ENCODE data around the gene NUCKS1. TPM values are rescaled to one million over a fixed set of nuclear protein-coding genes. Genes with fewer than 3 reads are reported as not detected.

The NUCKS1 gene
- total RNA-seq, 4 donors from 2014 or later, result 130 to 180 (median 138) TPM

DNA sequence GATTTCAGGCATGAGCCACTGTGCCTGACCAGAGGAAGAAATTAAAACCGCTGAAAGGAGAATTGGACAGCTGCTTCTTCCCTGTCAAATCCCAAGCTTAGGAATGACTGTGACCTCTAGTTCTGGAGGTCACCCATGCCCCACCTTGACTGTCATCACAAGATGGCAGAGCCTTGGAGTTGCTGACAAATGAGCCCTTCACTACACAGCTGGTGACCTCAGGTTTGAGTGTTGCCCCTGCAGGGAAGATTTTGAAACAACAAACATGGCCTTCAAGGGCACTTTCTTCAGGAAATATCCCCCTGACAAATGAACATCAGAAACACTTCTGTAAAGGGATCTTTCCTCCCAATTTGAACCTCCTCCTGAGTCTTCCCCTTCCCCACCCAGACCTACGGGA is 62.7 kb downstream of the NUCKS1 start:
- WGBS, 2 donors (ENCODE audit: low coverage in 1 of 2), result 40 to 75% methylated on average over 1 to 2 of the region's 2 CpGs
- Histone ChIP-seq H3K27ac (no peak overlapping the region), H3K36me3 (no peaks in the 10 kb centered on the region), H3K9me3 (no peaks in the 10 kb centered on the region), H3K27me3 (no peaks in the 10 kb centered on the region), H3K4me3 (no peak overlapping the region), H3K4me1 (no peaks in the 10 kb centered on the region)
- no peak for ATAC-seq
- TF ChIP-seq, protein P1, sequence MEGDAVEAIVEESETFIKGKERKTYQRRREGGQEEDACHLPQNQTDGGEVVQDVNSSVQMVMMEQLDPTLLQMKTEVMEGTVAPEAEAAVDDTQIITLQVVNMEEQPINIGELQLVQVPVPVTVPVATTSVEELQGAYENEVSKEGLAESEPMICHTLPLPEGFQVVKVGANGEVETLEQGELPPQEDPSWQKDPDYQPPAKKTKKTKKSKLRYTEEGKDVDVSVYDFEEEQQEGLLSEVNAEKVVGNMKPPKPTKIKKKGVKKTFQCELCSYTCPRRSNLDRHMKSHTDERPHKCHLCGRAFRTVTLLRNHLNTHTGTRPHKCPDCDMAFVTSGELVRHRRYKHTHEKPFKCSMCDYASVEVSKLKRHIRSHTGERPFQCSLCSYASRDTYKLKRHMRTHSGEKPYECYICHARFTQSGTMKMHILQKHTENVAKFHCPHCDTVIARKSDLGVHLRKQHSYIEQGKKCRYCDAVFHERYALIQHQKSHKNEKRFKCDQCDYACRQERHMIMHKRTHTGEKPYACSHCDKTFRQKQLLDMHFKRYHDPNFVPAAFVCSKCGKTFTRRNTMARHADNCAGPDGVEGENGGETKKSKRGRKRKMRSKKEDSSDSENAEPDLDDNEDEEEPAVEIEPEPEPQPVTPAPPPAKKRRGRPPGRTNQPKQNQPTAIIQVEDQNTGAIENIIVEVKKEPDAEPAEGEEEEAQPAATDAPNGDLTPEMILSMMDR (IDR thresholded peaks at IDR 0.05), result no peak
- TF ChIP-seq EP300 (IDR thresholded peaks at IDR 0.05), result no peak
- no peak for TF ChIP-seq POLR2A (IDR thresholded peaks at IDR 0.05)
- TF ChIP-seq POLR2AphosphoS5 (IDR thresholded peaks at IDR 0.05), result no peak

DNA sequence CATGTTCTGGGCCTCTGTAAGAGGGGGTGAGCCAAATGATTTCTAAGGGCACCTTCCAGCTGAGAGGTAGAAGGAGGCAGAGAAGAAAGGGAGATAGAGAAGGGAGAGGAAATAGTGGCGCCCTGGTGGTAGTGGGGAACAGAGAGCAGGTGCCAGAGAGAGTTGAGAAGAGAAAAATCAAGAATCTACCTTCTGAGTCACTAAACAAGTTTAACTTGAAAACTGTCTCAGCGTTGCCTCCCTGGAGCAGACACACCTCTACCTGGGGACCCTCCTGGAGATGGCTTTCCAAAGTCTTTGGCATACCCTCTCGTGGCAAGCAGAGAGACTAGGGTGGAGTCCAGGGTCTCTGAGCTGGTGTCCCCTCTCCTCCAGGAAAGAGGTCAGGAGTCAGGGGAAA is 68.6 kb downstream of the NUCKS1 start:
- 80 to 100% methylated on average over 1 to 2 of the region's 3 CpGs for WGBS, 2 donors (ENCODE audit: low coverage in 1 of 2)
- ATAC-seq, result no peak

DNA sequence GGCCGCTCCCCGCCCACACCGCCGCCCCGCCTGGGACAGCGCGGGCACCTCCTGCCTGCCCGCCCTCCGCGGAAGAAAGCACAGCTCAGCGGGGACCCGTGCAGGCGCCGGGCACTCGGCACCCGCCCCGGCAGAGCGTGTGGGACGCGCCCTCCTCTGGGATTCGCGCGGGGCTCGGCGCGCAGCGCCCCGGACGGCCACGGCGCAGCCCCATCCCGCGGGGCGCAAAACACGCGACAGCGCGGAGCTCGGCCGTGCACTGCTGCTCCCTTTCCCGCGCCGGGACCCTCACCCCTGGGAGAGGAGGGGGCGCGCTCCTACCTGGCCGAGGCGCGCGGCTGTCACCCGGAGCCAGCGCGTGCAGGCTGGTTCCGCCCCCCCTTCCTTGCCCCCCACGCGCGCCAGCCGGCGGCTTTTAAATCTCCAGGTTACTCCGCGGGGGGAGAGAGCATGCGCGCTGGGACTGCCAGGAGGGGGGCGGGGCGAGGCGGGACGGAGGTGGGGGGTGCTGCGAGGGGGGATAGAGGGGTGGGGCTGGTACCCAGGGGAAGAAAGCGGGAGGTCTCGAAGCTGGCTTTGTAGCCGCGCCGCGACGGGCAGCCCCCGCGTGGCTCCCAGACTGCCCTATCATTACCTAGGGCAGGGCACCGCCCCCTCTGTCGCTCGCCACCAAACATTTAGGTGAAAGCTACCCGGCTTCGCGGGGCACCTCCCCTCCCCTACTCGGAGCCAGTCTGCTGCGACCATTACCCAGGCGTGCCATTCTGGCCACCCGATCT is 69.7 kb downstream of the NUCKS1 start, which contains the start of gene SLC45A3:
SLC45A3 (minus strand) TSS at position 437 of the 779 bp plus-strand sequence. CDS start 15,853 bp downstream, outside the sequence.
- no peaks in the 10 kb centered on the region for H3K9me3 ChIP-seq
- H3K36me3 ChIP-seq, result no peaks in the 10 kb centered on the region
- H3K4me1 ChIP-seq, result peaks cover 0 to 21% (median 14%) of the 10 kb centered on the region in 3 donors
- 0% methylated on average over 2 of the region's 86 CpGs; no CpG with 5 or more reads in 1 of the 2 donors for WGBS, 2 donors (ENCODE audit: low coverage in 1 of 2)
- TF ChIP-seq POLR2A (IDR thresholded peaks at IDR 0.05) (no peak), POLR2AphosphoS5 (IDR thresholded peaks at IDR 0.05) (no peak), EP300 (IDR thresholded peaks at IDR 0.05) (no peak)
- TF ChIP-seq, protein P1 (IDR thresholded peaks at IDR 0.05), result no peak
- peak within 1 kb of the TSS in 2 of 4 donors; percentile 10 to 64 for H3K27ac ChIP-seq
- H3K27me3 ChIP-seq, result no peaks in the 10 kb centered on the region
- H3K4me3 ChIP-seq, result peak within 1 kb of the TSS; percentile 58 to 69
- ATAC-seq, result peak; percentile 61

More for the DNA sequence above, 68.6 kb downstream of the NUCKS1 start:
- TF ChIP-seq POLR2A (IDR thresholded peaks at IDR 0.05) (no peak), POLR2AphosphoS5 (IDR thresholded peaks at IDR 0.05) (no peak), EP300 (IDR thresholded peaks at IDR 0.05) (no peak)
- TF ChIP-seq, protein P1 (IDR thresholded peaks at IDR 0.05), result no peak
- Histone ChIP-seq H3K4me3 (no peak overlapping the region), H3K27me3 (no peaks in the 10 kb centered on the region), H3K36me3 (no peaks in the 10 kb centered on the region), H3K9me3 (no peaks in the 10 kb centered on the region), H3K4me1 (peaks cover 0 to 21% (median 14%) of the 10 kb centered on the region in 3 donors), H3K27ac (no peak overlapping the region)

DNA sequence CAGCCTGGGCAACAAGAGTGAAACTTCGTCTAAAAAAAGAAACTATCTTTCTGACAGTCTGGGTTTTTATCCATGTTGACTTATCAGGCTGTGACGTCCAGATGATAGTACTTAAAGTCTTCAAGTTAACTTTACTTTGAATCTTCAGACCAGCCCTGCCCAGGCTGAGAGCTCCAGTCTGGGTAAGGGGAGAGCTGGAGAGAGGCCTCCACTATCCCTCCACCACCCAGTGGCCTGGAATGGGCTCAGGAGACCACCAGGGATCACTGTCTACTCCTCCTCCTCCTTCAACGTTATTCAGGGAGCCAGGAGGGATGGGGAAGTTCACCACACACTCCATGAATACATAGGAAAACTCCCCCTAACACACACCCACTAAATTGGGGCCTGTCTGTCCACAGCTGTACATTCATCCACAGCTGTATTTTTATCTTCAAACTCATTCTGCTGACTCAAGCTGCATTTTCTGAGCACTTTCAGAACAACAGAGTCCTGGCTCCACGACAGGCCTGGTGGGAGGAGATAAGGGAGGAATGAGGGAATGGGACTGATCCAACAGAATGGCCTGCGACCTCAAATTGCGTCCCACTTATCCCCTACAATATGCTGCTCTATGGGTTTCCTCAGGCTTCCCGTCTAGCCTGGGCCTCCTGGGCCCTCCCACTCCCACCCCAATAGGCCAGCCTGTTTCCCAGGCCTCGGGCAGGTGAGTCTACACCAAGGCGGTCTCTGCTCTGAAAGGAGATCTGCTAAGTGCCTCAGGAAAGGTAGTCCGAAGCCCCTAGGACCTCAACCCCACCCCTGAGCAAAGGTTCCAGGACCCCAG is 71.5 kb downstream of the NUCKS1 start:
- no peaks in the 10 kb centered on the region for H3K36me3 ChIP-seq
- no peaks in the 10 kb centered on the region for H3K9me3 ChIP-seq
- TF ChIP-seq POLR2A (IDR thresholded peaks at IDR 0.05) (no peak), EP300 (IDR thresholded peaks at IDR 0.05) (no peak), POLR2AphosphoS5 (IDR thresholded peaks at IDR 0.05) (no peak)
- TF ChIP-seq, protein P1 (IDR thresholded peaks at IDR 0.05), result no peak
- peak; percentile 3 for ATAC-seq
- H3K4me1 ChIP-seq, result peaks cover 0 to 21% (median 14%) of the 10 kb centered on the region in 3 donors
- H3K27me3 ChIP-seq, result no peaks in the 10 kb centered on the region
- 45 to 60% methylated on average over 1 to 7 of the region's 10 CpGs for WGBS, 2 donors (ENCODE audit: low coverage in 1 of 2)
- peak overlapping the region in 1 of 4 donors; percentile 64 for H3K27ac ChIP-seq
- peak overlapping the region in 1 of 2 donors; percentile 69 for H3K4me3 ChIP-seq
